CD4-positive, alpha-beta T cell treated with Interleukin-10 for 1 hour (primary cell): ENCODE measurements around the gene TBC1D22A.

Experiments used
- DNase-seq: peaks from one replicate; pipeline ENCODE4 v3.0.0-alpha.2; 2020

TBC1D22A gene

DNA sequence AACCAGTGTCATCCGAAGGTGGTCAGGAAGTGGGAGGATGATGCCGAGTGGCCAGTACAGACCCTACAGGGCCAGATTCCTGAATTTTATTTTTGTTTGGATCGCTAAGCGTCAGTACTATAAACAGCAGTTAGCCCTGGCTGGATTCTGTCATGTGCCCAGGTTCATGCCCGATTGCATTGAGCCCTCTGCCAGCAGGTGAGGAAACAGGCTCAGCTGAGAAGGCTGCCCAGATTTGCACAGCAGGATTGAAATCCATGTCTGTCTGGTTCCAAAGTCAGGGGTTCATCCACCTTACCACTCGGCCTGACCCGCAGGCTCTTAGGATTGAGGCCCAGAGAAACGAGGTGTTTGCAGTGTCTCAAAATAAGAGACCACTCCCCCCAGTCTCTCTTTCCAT lies 9.1 kb upstream of the TBC1D22A start:
- no peak for DNase-seq

- no peak for DNase-seq
Measured at GRCh38 chr22:46753761-46754109, 8.7 kb upstream of the TBC1D22A start.

DNA sequence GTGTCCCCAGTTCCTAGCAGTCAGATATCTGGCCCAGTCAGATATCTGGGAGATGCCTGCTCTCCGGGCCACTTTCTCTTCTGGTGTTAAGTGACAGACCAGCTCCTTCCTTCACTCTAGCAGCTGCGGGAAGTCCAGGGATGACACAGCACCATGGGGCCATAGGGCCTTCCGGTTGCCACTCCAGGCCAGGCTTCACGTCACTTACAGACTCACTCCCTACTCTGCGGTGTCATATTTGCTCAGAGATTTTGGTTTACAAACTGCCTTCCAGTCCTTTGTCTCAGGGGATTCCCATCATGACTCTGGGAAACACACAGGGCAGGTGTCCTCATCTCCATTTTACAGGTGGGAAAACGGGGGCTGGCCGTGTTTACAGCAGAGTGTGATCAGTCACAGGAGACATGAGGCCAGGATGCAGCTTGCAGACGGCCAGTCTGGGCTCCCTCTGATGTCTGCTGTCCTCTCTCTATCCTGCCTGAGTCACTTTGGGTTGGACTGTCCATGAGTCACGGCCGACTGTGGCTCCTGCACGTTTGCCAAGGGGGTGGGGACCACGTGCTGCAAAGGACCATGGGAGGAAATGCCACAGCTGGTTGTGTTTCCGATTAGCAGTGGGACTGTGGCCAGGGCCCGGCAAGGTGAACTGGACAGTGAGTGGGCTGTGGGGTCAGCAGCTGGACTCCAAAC lies 8.2 kb upstream of the TBC1D22A start:
- peak; percentile 23 for DNase-seq

DNA sequence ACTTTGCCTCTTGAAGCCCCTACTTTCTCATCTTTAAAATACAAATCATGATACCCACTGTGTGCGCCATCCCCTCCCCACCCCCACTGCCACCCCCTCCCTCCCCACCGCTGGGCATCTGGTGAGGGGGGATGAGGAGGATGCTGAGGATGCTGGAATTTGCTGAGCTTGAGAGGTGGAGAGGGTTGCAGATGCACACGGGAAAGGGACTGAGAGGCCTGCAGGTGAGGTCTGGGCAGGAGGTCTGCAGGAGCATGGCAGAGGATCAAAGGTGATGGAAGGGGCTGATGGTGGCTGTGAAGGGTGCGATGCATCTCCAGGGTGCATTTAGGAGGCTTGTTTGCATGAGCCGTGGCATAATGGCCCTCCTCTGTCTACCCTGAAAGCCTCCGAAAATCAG lies 7.6 kb upstream of the TBC1D22A start:
- DNase-seq, result no peak

DNA sequence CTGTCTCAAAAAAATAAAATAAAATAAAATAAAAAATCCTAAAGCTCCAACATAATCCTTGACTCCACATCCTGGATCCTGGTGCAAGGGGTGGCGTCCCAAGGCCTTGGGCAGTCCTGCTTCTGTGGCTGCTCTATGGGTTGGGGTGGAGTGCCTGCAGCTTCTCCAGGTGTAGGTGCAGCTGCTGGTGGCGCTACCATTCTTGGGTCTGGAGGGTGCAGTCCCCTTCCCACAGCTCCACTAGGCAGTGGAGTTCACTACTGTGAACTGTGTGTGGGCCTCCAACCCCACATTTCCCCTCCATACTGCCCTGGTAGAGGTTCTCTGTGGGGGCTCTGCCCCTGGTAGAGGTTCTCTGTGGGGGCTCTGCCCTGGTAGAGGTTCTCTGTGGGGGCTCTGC lies 6.9 kb upstream of the TBC1D22A start:
- no peak for DNase-seq

- DNase-seq, result no peak
Measured at GRCh38 chr22:46756097-46756496, 6.4 kb upstream of the TBC1D22A start.

- no peak for DNase-seq
Measured at GRCh38 chr22:46757104-46757503, 5.3 kb upstream of the TBC1D22A start.

DNA sequence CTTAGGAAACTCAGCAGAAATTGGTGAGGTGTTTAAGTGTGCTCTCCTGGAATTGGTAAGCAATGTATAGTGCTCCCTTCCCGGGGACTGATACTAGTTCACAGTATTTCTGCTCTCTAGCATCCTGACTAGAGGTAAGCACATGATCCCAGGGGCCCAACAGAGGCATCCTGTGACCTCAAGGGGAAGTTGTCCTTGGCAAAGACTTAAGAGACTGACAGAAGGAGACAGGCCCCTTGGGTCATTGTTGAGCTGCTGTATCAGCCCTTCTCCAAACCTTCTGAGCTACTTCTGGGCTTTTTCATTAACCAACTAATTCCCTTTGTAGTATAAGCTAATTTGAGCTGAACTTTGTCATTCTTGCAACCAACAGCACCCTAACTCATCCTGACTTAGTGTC lies 4.3 kb upstream of the TBC1D22A start:
- DNase-seq, result no peak

DNA sequence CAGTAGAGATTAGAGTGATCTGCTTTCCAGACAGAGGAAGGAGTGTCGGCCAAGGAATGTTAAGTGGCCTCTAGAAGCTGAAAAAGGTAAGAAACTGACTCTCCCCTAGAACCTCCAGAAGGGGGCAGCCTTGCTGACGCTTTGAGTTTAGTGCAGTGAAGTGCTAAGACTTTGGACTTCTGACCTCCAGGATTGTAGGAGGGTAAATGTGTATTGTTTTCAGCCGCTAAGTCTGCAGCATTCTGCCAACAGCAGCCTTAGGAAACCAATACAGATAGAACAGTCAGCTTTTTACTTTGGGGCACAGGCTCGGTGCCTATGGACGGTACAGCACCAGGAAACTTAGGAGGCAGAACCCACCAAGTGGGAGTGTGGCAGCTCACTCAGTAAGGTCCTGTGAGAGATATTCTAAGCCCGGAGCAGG lies 3.6 kb upstream of the TBC1D22A start:
- DNase-seq, result peak; percentile 71

DNA sequence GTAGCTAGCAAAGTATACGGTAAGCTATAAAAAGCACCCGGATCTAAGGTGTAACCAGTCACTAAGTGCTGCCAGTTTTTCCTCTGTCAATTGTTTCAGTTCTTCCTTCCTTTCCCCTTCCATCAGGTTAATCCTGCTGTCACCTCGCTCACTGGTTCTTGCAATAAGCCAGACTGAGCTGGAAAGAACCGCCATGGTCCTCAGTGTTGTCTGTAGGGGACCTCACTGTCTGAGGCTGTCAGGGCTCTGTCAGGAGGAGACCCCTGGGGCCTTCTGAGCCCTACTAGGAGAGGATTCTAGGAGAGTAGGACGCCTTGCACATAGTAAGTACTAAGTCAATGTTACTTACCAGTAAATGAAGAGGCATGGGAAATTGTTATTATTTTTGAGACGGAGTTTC lies 1.4 kb upstream of the TBC1D22A start:
- no peak for DNase-seq

- no peak for DNase-seq
Measured at GRCh38 chr22:46761539-46762237, 762 bp upstream of the TBC1D22A start.

DNA sequence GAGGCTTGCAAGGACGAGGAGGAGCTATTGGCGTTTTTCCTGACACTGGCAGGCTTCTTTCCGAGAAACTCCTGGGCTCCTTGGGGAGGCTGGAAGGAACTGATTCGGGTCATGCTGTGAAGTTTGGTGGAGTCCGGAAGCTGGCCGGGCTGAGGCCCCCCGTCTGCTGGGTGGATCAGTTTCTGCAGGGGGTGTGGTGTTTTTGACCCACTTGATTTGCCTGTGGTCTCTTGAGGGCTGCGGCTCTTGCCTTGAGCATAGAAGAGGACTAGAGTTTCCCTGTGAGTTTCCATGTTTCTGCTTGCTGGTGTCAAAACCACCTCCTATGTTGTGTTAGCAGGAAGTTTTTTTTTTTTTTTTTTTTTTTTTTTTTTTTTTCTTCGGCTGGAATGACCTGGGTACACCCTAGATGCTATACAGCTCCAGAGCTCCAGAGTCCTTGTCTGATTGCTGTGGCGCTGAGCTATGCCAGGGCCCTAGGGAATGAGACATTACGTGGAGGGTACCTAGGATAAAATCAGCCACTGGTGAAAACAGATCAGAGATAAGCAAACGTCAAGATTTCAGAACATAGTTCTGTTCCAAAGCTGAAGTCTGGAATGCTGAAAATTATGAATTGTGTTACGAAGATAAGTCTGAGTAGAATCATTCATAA lies 728 bp downstream of the TBC1D22A start:
- DNase-seq, result peak; percentile 54

DNA sequence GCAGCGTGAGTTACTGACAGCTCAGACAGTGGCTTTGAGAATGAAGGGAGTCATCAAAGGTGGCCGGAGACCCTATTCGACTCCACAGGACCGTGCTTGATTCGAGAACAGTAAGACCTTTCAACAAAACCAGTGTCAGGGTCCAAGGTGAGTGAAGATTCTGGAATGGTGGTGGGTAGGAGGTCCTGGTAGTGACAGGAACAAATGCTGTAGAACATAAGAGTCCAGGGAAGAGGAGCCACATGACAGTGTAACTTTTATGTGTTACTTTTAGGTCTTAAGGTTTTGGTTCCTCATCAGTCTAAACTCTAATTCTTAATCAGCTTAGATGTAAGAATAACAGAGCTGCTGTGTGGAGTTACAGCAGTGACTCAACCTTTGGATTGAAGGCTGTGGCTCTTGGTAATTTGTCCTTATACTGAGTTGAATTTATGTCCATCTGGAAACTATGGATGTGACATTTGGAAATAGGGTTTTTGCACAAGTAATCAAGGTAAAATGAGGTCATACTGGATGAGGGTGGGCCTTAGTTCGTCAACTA lies 1.8 kb downstream of the TBC1D22A start:
- no peak for DNase-seq

DNA sequence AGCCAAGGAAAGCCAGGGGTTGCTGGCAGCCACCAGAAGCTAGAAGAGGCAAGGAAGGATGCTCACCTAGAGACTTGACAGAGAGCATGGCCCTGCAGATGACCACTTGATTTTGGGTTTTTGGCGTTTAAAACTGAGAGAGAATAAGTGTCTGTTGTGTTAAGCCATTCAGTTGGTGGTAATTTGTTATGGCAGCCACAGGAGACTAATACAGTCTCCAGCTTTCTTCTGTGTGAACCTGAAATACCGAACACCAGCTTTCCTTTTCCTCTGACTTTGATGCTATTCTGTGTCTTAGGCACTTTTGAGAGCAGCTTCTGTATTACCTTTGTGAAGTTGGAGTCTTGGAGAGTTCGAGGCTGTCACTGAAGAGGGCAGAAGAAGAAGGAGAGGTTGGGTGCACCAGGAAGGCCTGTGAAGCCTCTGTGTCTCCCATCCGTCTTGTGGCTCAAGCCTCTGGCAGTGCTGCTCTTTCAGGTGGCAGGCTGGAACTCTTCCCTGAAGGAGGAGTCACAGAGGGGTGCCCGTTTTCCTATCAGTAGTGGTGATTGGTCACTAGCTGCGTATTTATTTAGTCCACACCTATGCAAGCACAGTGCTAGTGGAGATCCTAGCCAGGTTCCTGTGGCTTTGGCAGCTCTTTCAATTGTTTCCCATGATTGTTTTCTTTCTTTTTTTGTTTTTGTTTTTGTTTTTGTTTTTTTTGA lies 2.5 kb downstream of the TBC1D22A start:
- DNase-seq, result no peak

DNA sequence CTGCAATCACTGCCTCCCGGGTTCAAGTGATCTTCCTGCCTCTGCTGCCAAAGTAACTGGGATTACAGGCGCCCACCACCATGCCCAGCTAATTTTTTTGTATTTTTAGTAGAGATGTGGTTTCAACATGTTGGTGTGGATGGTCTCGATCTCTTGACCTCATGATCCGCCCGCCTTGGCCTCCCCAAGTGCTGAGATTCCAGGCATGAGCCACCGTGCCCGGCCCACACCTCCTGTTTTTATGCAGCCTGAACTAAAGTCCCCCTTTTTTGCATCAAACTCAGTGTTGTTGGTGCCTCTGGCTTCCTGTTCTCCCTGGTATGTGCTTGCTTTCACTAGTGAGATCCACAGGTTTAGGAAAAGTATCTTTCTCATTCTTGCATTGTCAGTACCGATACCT lies 4.2 kb downstream of the TBC1D22A start:
- DNase-seq, result no peak

DNA sequence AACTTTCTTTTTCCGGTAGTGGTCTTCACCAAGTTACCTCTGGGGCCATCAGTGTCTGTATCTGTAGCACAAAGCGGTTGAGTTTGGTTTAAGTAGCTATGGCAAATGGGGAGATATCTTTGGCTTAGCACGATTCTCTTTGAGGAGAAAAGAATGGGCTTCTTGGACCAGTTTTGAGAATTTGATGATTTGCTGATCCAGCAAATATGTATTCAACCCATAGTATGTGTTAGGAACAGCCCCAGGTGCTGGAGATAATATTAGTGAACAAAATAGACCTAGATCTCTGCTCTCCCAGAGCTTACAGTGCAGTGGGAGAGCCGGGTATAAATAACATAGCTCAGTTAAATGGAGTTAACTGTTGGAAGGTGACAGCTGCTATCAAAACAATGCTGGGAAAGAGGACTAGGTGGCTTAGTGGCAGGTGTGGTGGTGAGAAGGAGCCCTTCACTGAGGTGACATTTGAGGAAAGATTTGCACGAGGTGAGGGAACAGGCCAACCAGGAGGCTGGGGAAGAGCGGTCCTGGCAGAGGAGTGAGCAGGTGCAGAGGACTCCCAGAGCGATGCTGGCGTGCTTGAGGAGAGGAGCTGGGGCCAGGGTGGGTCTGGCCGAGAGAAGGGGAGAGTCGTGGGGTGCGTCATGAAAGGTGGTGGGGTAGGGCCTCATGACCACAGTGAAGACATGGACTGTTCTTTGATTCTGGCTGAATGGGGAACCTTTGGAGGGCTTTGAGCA lies 5.0 kb downstream of the TBC1D22A start:
- DNase-seq, result no peak

DNA sequence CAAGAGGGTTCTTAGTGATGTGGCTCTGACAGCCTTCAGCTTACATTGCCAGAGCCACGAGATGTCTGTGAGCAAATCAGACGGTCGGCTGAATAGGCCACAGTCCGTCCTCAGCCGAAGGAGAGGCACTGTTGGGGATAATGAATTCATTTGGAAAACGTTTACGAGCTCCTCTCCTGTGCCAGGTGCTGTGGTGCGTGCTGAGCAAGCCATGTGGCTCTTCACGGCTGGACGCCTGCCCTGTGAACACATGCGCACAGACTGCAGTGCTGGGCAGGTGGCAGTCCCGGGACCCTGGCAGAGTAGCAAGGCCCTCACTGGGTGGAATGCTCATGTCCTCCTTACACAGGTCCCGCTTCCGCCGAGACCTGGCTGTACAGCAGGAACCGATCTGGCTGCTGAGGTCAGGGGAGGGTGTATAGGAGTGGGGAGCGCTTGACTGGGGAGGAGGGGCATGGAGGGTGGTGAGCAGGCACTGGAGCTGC lies 6.8 kb downstream of the TBC1D22A start:
- no peak for DNase-seq

- DNase-seq, result no peak
Measured at GRCh38 chr22:46769706-46770105, 7.3 kb downstream of the TBC1D22A start.

- DNase-seq, result no peak
Measured at GRCh38 chr22:46770151-46770641, 7.7 kb downstream of the TBC1D22A start.

- peak; percentile 34 for DNase-seq
Measured at GRCh38 chr22:46770726-46771125, 8.3 kb downstream of the TBC1D22A start.

GRCh38 chr22:46773076-46773475 lies 10.6 kb downstream of the TBC1D22A start:
- no peak for DNase-seq

GRCh38 chr22:46774253-46774979 lies 12.0 kb downstream of the TBC1D22A start:
- DNase-seq, result peak; percentile 37
